ENCODE data around the gene CDC42BPB.
"Not testable (repeated sequence)": the region's sequence is repeated elsewhere in the genome, so short reads cannot be mapped to it uniquely, and the experiment has no call there.

CDC42BPB gene

DNA sequence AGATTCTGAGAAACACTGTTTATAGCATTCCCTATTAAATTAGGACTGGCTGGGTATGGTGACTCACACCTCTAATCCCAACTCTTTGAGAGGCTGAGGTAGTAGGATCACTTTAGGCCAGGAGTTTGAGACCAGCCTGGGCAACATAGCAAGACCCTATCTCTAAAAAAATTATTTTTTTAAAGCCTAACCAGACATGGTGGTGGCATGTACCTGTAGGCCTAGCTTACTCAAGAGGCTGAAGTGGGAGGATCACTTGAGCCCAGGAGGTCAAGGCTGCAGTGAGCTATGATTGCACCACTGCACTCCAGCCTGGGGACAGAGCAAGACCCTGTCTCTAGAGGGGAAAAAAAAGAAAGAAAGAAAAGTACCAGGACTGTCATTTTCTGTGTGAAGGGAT lies 160.6 kb downstream of the CDC42BPB start:
- DNase-seq: not testable (repeated sequence)

DNA sequence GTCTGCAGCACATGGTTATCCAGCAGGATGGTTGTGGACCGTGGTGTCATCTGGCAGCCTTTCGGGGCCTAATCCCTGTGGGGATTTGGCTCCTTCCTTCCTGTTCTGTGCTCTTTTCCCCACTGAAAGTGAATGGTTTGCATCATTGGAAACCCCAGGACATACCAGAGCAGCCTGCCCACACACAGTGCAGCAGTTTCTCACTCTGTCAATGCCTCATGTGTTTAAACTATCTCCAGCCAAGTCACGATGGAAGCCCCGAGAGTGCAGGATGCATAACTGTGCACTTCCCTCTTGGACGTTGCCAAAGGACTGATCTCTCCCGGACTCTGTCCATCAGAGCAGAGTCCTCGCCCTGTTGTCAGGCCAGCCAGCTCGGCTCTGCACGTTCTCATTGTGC lies 163.9 kb downstream of the CDC42BPB start:
- DNase-seq: no peak

DNA sequence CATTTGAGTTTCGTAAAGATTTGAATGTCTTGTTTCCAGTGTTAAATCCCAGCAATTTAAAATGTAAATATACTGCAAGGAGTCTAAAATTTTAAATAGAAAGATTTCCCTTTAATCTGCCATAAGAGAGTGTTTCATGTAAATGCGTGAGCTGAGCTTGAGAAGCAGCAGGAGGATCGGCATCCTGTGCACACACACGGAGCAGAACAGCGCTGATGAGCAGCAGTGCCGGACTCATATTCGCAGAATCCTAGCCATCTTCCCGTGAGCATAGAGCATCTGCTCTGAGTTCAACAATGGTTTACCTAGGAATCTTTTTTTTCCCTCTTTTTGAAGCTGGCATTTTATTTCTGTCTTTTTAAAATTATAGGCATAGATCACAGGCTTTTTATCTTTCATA lies 164.7 kb downstream of the CDC42BPB start:
- DNase-seq: no peak

DNA sequence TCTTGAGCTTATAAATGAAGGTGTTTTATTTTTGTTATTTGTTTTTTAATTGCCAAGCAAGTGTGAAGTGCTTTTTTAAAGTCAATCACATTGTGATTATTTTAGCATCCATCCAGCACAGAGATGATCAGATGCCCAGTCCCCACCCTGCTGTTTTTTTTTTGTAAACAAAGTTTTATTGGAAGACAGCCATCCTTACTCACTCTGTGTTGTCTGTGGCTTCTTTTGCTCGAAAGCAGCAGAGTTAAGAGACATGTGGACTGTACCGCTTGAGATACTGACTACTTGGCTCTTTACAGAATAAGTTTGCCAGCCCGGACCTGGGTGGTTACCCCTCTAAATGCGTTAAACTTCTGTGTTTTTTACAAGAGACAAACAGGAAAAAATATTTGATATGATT lies 165.8 kb downstream of the CDC42BPB start:
- no peak for DNase-seq

DNA sequence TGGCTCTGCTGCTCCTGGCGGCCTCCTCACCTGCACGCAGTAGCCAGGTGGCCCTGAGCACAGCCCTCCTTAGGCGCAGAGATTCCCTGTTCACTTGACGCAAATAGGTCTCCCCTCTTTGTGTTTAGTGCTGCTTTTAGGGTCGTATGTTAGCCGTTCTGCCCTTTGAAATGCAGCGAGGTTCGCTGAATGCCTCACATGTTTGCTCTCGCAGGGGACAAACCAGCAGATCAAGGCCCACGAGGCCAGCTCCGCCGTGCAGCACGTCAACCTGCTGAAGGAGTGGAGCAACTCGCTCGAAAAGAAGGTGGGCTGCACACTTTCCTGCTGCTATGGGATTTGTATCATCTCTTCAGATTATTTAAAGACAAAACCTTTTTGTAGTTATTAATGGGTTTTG lies 166.2 kb downstream of the CDC42BPB start:
- DNase-seq: no peak

DNA sequence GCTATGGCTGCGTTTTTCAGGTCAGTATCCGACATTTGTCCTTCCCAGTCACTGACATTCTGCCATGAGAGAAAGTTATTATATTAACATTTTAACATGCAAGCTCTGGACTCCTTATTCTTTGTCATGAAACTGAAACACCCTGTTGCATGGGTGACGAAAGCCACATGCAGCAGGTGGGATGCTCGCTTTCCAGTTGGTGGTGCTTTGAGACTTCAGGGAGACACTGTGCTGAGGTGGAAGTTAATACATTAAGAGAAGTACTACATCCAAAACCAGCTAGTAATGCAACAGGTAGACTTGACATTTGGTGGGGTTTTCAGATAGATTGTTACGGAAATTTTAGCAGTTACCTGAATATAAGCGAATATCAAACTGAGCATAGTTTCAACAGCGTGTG lies 167.7 kb downstream of the CDC42BPB start:
- DNase-seq: no peak

DNA sequence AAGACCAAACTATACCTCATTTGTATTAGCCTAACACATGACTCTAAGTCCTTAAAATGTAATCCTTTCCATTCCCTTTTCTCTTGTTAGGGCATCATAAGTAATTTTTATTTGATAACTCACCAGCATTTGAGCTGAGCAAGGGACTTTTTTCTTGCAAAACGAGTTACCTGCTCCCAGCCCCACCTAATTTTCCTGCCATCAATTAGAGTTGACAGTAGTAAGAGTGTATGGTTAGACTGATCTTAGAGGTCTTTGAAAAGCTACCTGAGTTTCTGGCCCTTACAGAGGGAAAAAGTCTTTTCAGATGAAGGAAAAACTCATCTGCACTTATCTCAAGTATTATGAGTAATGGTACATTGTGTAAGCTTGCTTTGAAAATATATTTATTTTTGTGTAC lies 168.6 kb downstream of the CDC42BPB start:
- DNase-seq: no peak

DNA sequence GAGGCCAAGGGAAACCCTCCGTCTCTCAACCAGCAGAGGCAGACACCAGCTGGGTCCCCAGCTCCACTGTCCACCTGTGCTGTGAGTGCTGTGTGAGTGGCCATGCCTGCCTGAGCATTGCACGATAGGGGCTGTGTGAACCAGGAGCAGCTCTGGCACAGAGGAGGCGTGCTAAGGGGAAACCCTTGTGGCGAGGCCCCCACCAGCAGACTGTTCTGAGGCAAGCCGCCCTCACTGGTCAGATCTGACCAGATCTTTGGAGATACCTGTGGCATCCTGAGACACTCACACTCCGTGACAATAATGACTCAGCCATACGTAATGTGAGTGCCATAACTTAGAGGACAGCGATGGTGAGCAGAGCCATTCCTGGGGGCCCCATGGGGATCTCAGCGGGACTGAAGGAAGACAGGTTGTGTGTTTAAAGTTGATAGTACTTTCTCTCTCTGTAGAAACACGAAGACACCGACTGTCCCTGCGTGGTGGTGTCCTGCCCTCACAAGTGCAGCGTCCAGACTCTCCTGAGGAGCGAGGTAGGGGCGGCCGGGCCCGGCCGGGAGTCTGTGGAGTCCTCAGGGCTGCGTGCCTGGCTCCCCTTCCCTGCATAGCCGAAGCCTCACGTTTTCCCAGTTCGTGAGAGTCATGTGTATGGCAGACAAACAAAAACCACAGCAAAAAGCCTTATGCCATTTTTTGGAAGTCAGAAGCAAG lies 171.5 kb downstream of the CDC42BPB start:
- DNase-seq: no peak

DNA sequence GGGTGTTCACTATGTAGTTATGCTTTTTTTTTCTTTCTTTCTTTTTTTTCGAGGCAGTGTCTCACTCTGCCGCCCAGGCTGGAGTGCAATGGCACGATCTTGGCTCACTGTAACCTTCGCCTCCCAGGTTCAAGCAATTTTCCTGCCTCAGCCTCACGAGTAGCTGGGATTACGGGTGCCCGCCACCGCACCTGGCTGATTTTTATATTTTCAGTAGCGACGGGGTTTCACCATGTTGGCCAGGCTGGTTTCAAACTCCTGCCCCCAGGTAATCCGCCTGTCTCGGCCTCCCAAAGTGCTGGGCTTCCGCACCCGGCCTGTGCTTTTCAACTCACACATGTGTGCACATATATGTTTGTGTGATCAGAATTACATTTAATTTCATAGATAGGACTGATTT lies 173.8 kb downstream of the CDC42BPB start:
- DNase-seq: no peak

DNA sequence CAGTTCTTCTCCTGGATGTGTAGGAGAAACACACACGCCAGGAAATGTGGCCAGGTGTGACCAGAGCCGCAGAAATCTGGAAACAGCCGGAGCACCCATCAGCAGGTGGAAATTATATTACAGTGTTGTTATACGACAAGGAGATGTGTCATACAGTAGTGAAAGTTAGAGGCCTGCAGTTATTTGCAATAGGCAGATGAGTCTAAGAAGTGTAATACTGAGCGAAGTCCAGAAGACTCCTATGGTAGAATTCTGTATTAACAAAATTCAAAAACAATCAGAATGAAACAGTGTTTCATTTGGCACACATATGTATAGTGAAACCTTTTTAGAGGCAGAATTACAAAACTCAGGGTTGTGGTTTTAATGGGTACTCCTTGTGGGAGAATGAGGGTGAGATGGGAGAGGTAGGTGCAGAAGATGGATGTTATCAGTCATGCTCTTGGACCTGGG lies 174.2 kb downstream of the CDC42BPB start:
- no peak for DNase-seq

All from effector CD4-positive, alpha-beta T cell (primary cell).